Tibial nerve (tissue), 4 donors: Measurements from ENCODE around the gene TRERF1. TPM values are rescaled to one million over a fixed set of nuclear protein-coding genes. Genes with fewer than 3 reads are reported as not detected.

Source experiments
- DNase-seq, 2 donors: peaks; one replicate each; pipeline ENCODE4 v3.0.0-alpha.2; 2019; ENCODE audit warnings: low spot score in 2 of 2
- H3K27ac ChIP-seq, 4 donors: fragments of 200-600 bp; sonication (generic) in 3 of 4; one replicate each; pipeline ENCODE4 v1.5.1; 2017 to 2019; ENCODE audit warnings: mild to moderate bottlenecking in 1 of 4
- H3K27me3 ChIP-seq, 2 donors: fragments of 200-600 bp; sonication (generic) in 1 of 2; one replicate each; pipeline versions ENCODE4 v1.5.1 to v1.6.0; 2017 to 2019
- H3K36me3 ChIP-seq, 3 donors: fragments of 200-600 bp; sonication (generic); one replicate each; pipeline ENCODE4 v1.5.1; 2018 to 2019
- H3K4me1 ChIP-seq, 4 donors: fragments of 200-600 bp; sonication (generic) in 3 of 4; one replicate each; pipeline ENCODE4 v1.5.1; 2017 to 2019
- H3K4me3 ChIP-seq, 4 donors: fragments of 200-600 bp; sonication (generic) in 3 of 4; one replicate each; pipeline ENCODE4 v1.5.1; 2017 to 2019; ENCODE audit warnings: mild to moderate bottlenecking in 1 of 4, moderate library complexity in 1 of 4
- H3K9me3 ChIP-seq, 4 donors: fragments of 200-600 bp; sonication (generic) in 3 of 4; one replicate each; pipeline ENCODE4 v1.5.1; 2017 to 2019
- EP300 ChIP-seq, 2 donors: sonication (generic); formaldehyde crosslinking; IDR thresholded peaks; one replicate each; pipeline ENCODE4 v1.6.1; 2017; ENCODE audit warnings: antibody characterized with exemption in 2 of 2, mild to moderate bottlenecking in 1 of 2
- POLR2A ChIP-seq, 2 donors: fragments of 450-650 bp; IDR thresholded peaks; one replicate each; pipeline ENCODE4 v1.6.1; 2017; ENCODE audit warnings: antibody characterized with exemption in 2 of 2, mild to moderate bottlenecking in 2 of 2, moderate library complexity in 2 of 2
- WGBS, 2 donors: methylation state at CpG; one replicate each; pipeline ENCODE4 v1.1.5; 2018; 5-methylcytosine and 5-hydroxymethylcytosine counted together
- total RNA-seq, 4 donors: library from RNA; depleted of rRNA; stranded (reverse); fragments of >200 nt; gene quantifications; one replicate each; pipeline ENCODE4 v1.1.0, GENCODE V29; 2016
- TF ChIP-seq, protein P1 (sequence below), 5 experiments: fragments of 200-600 bp in 3 of 5; fragments of 450-650 bp in 2 of 5; sonication (generic) in 3 of 5; IDR thresholded peaks; one replicate each; pipeline ENCODE4 v1.5.1; 2016 to 2019; ENCODE audit warnings: antibody characterized with exemption in 5 of 5, mild to moderate bottlenecking in 3 of 5, moderate library complexity in 2 of 5

The TRERF1 gene
- total RNA-seq, 4 donors from 2014 or later: 4.2 to 7.2 (median 4.9) TPM

DNA sequence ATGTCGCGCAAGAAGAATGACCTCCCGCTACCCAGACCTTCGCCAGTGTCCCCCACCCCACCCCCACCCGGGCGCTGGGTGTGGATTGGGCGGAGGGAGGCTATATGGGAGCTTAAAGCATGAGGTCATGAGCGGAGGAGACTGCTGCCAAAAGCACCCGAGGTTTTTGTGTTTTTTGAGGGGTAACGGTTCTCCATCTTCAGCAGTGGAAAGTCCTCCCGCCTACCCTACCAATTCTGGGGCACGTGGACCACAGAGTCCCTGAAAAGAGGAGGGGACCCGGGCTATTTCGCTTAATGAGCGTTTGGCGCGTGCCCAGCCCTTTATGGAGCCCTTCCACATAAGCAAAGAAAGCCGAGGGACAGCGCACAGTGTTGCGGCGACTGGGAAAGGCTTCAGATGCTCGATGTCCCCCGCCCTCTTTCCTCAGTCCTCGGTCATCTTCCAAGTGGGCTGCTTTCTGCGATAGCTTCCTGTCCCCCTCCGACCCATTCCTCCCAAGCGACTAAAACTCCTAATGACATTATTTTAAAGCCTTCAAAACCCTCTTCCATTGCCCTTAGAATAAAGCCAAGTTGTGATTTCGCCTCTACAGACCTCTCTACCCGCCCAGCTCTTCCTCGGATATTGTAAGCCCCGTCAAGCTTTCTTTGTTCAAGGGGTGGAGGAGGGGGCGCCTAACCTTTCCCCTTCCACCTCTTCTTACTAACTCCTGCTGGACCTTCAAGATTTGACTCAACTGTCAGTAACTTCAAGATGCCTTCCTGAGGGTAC, 2.1 kb upstream of the TRERF1 start:
- Histone ChIP-seq H3K36me3 (no peaks in the 10 kb centered on the region), H3K4me1 (peaks cover 0 to 43% (median 10%) of the 10 kb centered on the region in 4 donors), H3K4me3 (peak overlapping the region; percentile 70 to 90 (median 80)), H3K27me3 (no peaks in the 10 kb centered on the region), H3K9me3 (no peaks in the 10 kb centered on the region), H3K27ac (peak overlapping the region in 3 of 4 donors; percentile 77 to 90 (median 89))
- TF ChIP-seq, protein P1, sequence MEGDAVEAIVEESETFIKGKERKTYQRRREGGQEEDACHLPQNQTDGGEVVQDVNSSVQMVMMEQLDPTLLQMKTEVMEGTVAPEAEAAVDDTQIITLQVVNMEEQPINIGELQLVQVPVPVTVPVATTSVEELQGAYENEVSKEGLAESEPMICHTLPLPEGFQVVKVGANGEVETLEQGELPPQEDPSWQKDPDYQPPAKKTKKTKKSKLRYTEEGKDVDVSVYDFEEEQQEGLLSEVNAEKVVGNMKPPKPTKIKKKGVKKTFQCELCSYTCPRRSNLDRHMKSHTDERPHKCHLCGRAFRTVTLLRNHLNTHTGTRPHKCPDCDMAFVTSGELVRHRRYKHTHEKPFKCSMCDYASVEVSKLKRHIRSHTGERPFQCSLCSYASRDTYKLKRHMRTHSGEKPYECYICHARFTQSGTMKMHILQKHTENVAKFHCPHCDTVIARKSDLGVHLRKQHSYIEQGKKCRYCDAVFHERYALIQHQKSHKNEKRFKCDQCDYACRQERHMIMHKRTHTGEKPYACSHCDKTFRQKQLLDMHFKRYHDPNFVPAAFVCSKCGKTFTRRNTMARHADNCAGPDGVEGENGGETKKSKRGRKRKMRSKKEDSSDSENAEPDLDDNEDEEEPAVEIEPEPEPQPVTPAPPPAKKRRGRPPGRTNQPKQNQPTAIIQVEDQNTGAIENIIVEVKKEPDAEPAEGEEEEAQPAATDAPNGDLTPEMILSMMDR (IDR thresholded peaks at IDR 0.05): no peak
- TF ChIP-seq POLR2A (IDR thresholded peaks at IDR 0.05) (no peak), EP300 (IDR thresholded peaks at IDR 0.05) (no peak)
- 2 to 6% methylated on average over 29 to 30 of the region's 32 CpGs for WGBS, 2 donors
- DNase-seq: peak in 1 of 2 donors; percentile 33

DNA sequence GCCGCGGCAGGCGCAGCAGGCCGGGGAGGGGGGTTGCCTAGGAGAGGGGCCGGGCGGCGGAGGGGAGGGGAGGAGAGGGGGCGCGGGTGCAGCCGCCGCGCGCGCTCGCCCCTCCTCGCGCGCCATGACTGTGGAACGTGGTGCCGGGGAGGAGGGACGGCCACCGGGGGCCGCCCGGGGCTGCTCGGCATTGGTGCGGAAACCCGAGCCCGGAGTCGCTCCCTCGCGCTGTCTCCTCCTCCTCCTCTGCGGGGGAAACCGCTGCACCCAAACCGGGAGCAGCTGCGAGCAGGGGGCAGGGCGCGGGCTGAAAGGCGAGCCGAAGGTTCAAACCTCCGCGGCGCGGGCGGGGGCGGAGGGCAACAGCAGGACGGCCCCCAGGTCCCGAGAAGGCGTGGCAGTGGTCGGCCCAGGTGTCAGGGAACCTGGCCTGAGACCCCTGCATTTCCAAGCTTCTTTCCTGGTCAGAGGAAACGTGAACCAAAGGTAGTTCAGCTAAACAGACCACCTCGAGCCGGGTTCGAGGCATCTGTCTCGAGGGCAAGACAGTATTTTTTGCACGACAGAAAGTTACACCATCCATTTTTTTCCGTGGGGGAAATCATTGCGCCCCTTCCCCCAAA, 1.4 kb upstream of the TRERF1 start:
- Histone ChIP-seq H3K27me3 (no peaks in the 10 kb centered on the region), H3K4me1 (peaks cover 0 to 47% (median 10%) of the 10 kb centered on the region in 4 donors), H3K36me3 (no peaks in the 10 kb centered on the region), H3K9me3 (no peaks in the 10 kb centered on the region), H3K27ac (peak overlapping the region; percentile 63 to 90 (median 83)), H3K4me3 (peak overlapping the region; percentile 70 to 90 (median 80))
- WGBS, 2 donors: 0 to 1% methylated on average over 23 to 24 of the region's 57 CpGs
- peak; percentile 65 to 70 for DNase-seq
- TF ChIP-seq EP300 (IDR thresholded peaks at IDR 0.05): peak in 1 of 2 donors; percentile 68
- TF ChIP-seq, protein P1 (IDR thresholded peaks at IDR 0.05): peak in 1 of 5 experiments; percentile 19
- TF ChIP-seq POLR2A (IDR thresholded peaks at IDR 0.05): peak in 1 of 2 donors; percentile 70

DNA sequence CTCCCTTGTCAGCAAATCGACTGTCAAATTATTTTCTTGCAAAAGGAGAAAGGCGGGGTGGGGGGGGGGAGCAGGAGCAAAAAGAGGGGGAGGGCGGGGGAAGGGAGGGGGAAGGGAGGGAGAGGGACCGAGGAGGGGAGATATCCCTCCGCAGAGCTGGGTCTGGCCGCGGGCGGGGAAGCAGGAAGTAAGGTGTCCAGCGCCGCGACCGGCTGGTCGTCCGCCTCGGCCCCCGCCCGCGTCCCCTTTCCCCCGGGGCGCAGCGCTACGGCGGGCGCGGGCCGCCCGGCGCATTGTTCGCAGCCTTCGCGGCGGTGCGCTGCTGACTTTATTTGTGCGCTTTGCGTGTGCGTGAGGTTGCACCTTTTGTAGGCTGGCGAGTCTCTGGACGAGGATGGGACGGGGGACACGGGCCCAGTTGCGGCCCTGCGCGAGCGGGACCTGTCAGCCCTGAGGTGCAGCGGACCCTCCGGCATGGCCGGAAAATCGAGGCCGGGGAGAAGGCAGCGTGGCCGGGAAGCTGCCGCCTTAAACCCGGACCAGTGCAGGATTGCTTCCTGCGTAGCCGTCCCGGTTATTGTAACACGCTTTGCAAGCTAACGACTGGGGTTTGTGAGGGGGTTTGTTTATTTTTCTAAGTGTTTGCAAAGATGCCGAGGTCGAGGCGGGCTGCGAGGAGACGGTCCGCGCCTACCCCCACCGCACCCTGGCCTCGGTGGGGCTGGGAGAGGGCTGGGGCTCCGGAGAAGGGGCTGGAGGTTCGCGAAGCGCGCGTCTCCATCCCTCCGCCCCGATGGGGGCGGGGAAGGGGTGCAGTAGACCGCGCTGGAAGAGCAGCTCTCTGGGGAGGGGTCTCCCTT, 675 bp upstream of the TRERF1 start:
- peak overlapping the region; percentile 63 to 90 (median 83) for H3K27ac ChIP-seq
- DNase-seq: peak in 1 of 2 donors; percentile 41
- H3K4me3 ChIP-seq: peak overlapping the region; percentile 70 to 90 (median 80)
- no peaks in the 10 kb centered on the region for H3K27me3 ChIP-seq
- peaks cover 0 to 47% (median 10%) of the 10 kb centered on the region in 4 donors for H3K4me1 ChIP-seq
- 1% methylated on average over 50 to 60 of the region's 78 CpGs for WGBS, 2 donors
- no peak for TF ChIP-seq POLR2A (IDR thresholded peaks at IDR 0.05)
- no peak for TF ChIP-seq EP300 (IDR thresholded peaks at IDR 0.05)
- TF ChIP-seq, protein P1 (IDR thresholded peaks at IDR 0.05): no peak
- no peaks in the 10 kb centered on the region for H3K36me3 ChIP-seq
- no peaks in the 10 kb centered on the region for H3K9me3 ChIP-seq

DNA sequence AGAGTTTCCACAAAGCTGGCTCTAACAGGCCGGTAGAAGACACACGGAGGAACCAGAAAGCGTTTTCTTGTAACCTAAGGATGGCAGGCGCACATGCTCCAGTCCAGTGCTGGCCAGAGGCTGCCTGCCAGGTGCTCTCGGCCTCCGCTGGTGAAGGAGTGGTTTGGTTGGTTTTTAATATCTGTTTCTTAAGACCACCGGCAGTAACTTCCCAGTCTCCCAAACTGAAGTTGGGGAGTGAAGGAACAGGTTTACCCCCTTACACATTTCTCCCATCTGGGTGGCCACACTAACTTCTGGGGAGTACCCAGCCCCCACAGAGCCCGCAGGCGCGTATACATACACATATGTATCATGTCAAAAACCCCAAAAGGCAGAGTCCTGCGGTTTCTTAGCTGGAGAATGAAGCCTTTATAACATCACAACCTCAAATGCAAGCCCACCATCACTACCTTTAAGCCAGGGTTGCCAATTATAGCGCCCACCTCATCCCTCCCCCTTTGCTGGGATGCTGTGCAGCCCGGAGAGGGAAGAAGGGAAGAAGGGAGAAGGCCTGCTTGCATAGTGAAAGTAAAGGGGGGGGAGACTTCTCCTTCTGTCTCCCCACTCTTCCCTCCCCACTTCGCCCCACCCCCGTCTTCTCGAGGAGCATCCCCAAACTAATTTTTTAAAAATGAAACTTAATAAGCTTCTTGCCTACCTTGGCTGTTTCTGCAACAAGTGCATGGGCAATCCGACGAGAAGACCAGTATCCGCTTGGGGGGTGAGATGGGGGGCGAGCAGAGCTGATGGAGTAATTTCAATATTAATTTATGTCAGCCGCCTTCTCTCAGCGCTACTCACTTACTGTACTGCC, 1.0 kb downstream of the TRERF1 start:
- Histone ChIP-seq H3K4me3 (peak overlapping the region; percentile 70 to 90 (median 80)), H3K36me3 (no peaks in the 10 kb centered on the region), H3K27ac (peak overlapping the region; percentile 41 to 90 (median 83)), H3K27me3 (no peaks in the 10 kb centered on the region), H3K9me3 (no peaks in the 10 kb centered on the region), H3K4me1 (peaks cover 0 to 47% (median 10%) of the 10 kb centered on the region in 4 donors)
- TF ChIP-seq POLR2A (IDR thresholded peaks at IDR 0.05) (no peak), EP300 (IDR thresholded peaks at IDR 0.05) (no peak)
- TF ChIP-seq, protein P1 (IDR thresholded peaks at IDR 0.05): no peak
- 4 to 10% methylated on average over 22 of the region's 22 CpGs for WGBS, 2 donors
- no peak for DNase-seq
